HuH-7.5 (cell line): ENCODE data around the gene RAB3GAP1.

Experiments used
- DNase-seq: peaks from one replicate; pipeline ENCODE4 v3.0.0; 2011; ENCODE audit warnings: low spot score

Gene RAB3GAP1

DNA sequence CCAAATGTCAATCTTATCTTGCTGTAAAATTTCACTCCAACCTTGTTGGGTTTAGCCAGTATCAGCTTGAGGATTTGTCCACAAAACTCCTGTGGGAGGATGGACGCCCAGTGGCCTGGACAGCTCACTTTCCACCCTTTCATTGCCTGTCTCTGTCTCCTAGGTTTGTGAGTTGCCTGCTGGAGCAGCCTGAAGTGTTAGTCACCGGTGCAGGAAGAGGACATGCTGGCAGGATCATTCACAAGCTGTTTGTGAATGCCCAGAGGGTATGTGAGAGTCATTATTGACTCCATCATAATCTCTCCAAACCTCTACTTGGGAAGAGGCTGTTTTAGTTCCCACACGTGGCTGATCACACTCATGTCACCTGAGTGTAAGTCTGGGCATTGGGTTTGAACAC, 112.3 kb downstream of the RAB3GAP1 start:
- no peak for DNase-seq

DNA sequence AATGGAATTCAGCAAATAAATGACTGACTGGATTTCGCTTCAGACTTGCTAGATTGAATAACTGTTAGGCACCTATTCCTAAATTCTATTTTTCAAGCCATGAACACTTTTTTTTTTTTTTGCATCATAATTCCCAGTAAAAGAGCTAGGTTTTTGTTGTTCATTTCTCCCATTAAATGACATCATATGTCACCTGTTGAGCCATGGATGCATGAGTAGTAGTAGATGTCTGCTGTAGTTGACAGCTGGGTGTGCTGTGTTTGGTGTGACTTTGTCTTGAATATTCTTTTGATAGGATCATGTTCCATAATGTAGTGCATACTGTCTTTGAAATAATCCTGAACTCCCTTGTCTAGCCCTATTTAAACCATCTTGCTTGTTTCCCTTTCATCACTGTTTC, 115.2 kb downstream of the RAB3GAP1 start:
- no peak for DNase-seq

DNA sequence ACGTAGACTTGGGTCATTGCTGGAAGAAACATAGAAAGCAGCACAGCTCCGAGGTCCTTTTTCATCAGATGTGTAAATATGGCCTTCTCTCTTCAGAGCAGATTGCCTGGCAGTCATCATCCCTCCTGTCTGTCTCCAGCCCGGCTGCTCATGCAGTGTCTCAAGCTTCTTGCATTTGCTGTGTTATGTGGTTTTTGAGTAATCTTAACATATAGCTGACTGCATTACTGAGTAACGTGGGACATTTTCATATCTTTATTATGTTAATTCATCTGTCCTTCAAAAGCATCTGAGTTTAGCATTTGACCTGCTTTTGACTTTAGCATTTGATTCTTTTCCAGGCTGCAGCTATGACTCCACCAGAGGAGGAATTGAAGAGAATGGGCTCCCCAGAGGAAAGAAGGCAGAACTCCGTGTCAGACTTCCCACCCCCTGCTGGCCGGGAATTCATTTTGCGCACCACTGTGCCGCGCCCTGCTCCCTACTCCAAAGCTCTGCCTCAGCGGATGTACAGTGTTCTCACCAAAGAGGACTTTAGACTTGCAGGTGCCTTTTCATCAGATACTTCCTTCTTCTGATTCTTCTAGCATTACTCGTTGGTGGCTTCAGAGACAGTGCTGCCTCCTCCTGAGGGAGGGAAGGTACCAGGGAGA, 116.2 kb downstream of the RAB3GAP1 start:
- no peak for DNase-seq

DNA sequence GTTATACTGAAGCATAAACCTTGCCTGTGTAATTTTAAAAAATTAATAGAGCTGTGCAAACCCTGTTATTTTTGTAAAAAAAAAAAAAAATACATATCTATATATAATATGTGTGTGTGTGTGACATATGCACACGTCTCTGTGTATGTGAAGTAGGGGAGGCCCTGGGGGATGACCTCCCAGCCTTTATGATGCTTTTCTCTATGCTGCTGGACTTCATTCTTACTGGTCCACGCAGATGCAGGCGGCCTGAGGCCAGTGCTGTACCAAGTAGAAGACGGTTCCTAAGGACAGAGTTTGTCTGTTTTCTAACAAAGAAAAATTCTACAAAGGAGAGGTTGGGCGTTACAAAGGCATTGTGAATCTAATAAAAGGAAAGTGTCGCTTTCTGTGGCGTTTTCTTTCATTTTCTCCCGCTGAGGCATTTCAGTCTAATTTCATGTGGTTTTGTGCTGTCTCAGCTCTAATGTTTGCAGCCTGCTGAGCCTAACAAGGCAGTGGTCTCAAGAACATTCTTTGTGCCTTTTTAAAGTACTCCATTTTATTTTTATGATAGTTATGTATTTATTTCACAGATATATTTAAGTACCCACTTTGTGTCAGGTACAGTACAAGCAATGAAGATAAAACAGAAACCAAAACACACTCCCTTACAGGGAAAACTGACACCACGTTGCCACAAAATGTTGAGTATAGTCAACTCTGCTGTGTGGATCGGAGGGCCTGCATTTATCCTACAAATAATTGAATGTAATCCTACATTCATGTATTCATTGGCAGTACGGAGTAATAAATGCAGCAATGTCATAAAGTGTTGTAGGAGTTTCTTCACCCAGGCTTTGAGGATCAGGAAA, 118.0 kb downstream of the RAB3GAP1 start:
- no peak for DNase-seq

DNA sequence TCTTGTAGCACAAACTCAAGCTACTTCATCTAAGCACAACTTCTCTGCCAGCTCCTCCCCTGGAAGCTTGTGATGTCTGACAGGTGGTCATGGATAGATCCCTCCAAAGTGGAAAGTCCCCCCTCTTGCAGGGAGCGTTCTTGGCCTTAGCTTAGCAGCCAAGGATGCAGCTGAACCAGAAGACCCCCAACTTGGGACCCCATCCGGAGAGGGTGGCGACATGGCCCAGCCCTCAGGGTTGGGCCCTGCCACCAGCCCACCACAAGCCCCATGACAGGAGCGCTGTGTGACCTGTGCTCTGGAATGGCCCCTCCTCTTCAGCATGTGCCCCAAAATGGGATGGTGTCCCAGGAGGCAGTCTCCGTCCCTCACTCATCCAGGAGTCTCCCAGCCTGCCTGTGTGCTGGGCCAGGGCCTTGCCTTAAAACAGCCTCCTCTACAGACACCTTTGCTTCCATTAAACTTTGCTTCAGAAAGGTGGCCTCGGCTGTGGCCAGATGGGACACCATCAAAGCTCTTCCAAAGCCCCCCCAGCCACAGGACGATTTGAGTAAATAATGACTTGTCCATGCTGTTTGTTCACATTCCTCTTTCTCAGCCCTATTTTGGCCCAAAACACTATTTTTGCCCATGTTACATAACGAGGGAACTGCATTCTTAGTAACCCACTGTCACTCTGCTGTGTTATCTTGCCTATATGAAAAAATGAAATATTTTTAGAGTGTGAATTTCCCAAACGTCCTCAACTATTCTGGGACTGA, 122.1 kb downstream of the RAB3GAP1 start:
- DNase-seq, result no peak

DNA sequence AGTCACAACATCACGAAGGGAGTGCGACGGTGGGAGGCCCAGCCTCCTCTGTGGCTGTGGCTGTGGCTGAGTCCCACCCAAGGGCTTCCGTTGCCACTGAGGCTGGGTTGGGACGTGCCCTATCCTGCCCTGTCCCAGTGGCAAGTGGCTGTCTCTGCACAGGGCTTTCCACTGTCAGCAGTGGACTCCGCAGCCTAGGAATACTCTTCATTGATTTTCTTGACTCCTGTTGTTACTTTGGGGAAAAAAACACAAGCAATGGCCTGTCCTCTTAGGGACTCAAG, 122.7 kb downstream of the RAB3GAP1 start:
- no peak for DNase-seq

DNA sequence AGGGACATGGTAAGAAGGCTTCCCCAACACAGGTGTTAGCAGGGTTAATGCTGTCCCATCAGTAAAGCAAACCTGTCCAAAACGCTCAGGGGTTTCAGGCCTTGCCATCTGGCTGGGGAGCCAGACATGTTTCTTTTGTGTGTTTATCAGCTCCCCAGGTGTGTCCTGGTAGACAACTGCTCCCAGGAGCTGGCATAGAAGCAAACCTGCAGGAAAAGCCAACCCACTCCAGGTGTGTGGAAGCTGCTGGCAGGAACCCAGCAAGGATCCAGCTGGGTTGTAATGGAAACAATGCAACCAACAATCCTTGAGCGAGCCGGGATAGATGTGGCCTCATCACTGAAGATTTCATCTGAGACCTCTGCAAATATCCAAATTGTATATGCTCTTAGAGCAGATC, 123.1 kb downstream of the RAB3GAP1 start:
- no peak for DNase-seq

DNA sequence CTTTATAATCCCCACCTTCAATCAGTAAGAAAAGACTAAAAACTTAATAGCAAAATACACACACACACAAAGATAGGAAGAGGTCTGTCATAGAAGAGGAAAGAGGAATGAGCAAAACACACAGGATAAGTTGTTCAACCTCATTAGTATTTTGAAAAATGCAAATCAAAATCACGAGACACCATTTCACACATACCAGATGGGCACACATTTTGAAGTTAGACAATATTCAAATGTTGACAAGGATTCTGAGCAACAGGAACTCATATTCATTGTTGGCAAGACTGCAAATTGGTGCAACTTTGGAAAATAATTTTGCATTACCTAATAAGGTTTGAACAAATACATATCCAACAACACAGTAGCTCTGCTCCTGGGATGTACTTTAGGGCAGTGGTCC, 127.6 kb downstream of the RAB3GAP1 start:
- DNase-seq, result no peak

DNA sequence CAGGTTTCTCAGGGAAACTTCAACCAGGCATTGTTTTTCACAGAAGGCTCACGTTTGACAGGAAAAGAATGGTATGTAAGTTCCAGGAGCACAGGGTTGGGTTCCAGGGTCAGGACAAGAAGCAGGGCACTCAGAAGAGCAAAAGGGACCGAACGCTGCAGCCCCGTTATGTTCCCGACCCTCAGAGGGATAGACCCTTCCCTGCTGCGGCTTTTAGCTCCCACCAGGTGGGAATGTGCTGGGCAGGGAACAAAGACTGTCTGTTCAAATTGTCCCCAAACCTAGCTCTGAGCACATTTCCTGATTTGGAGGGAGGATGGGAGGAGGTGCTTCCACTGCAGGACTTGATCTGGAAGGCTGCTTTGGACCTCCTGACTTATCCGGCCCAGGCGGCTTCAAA, 130.1 kb downstream of the RAB3GAP1 start:
- DNase-seq, result no peak

DNA sequence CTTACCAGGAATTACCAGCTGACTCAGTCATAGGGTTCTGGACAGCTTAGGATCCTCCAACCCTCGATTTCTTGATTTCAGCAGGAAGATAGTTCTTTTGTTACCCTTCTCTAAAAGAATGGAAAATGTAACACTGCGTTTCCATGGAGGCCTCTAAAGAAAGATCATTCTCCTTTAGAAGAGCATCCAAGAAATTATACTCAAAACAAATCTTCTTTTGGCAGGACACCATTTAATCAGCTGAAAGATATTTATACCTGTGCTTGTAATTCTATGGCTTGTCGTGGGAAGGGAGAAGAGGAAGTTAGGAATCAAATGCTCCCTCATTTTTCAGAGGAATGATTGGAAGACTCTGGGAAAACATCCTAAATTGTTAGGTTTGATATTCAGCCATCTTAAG, 130.5 kb downstream of the RAB3GAP1 start:
- no peak for DNase-seq

DNA sequence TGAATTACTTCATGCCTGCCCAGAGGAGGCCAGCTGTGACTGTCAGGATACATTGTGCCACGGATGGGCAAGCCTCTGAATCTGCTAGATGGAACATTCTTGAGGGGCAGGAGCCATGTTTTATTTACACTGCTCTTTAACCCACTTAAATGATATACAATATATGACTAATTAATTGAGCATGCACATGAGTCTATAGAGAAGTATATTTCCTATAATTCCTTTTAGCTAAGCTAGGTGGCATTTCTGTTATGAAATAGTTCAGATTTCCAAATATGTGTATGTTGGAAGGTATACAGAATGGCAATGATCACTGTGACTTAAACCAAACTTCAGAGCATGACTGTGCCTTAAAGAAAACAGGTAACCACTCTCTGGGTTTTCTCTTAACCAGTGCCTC, 131.7 kb downstream of the RAB3GAP1 start:
- DNase-seq, result no peak

DNA sequence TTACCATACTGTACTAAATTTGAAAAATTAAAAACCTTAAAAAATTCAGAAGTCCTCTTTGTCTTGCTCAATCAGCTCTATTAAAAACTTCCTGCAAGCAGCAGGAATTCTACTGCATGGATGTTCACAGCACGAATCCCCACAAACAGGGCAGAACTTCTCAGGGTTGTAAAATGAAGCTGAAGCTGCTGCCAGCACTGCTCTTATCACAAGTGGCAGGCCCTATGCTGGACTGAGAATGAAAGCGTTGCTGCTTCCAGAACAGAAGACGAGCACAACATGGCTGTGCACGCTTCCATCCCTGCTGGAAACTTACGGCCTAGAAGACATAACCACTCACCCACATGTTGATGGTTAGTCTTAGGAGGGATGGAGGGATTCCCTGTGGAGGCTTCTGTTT, 134.0 kb downstream of the RAB3GAP1 start:
- DNase-seq, result no peak

DNA sequence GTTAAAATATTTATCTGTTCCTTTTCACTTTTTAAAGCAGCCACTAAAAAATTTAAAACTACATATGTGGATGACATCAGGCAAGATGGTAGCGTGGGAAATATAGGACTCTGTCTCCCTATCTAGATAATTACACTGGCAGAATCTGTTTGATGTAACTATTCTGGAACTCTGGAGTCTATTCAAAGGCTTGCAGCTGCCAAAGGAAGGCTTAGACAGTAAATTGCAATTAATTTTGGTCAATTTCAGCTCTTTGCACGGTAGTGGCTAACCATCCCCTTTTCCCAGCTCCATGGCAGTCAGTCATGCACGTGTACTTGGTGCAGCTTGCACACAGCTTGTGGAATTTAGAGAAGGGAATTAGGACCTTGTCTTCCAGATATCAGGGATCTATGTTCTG, 135.2 kb downstream of the RAB3GAP1 start:
- no peak for DNase-seq

DNA sequence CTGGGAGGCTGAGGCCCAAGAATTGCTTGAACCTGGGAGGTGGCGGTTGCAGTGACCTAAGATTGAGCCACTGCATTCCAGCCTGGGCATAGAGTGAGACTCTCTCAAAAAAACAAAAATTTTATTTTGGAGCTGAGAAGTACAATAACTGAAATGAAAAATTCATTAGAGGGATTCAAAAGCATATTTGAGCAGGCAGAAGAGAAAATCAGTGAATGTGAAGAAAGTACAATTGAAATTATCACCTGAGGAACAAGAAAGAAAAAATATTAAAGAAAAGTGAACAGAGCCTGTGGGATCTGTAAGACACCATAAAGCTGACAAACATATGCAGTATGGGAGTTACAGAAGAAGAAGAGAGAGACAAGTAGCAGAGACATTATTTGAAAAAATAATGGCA, 137.1 kb downstream of the RAB3GAP1 start:
- DNase-seq, result no peak

DNA sequence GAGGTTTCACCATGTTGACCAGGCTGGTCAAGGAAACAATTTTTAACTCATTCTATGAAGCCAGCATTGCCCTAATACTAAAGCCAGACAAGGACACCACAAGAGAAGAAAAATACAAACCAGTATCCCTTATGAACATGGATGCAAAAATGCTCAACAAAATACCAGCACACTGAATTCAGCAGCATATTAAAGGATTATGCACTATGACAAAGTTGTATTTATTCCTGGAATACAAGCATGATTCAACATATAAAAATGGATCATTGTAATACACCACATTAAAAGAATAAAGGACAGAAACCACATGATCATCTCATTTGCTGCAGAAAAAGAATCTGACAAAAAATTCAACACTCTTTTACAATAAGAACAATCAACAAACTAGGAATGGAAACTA, 138.7 kb downstream of the RAB3GAP1 start:
- no peak for DNase-seq

DNA sequence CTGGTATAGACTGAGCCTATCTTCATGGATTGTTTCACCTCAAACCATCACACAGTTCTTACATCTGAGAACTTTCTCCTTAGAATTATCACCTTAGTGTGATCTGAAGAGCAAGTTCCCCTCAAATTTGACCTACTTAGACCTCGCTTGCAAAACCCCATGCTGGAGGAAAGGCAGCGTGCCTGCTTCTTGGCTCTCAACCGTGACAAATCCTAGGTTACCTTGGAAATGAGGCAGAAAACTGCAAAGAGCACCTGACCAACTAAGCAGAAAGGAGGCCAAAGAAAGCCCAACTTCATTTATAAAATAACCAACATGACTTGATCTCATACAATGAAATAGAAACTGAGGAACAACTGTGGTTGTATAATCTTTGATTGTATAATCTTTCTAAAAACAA, 146.4 kb downstream of the RAB3GAP1 start:
- DNase-seq, result no peak

DNA sequence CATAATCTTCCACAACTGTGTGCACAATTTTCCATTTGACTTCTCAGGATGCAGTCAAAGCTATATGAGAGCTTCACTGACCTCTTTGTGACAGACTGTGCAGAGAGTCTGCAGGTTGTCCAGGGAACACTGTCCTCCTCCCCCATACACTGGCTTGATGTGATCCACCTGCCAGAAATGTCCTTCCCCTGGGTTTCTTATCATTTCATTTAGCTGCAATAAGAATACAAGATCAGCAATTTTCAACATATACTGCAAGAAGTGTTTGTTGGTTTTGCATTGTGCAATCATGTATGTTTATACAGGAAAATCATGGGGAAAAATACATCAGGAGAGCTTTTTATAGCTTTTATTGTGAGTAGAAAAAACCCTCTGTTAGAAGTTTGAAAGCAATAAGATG, 150.7 kb downstream of the RAB3GAP1 start:
- DNase-seq, result no peak

DNA sequence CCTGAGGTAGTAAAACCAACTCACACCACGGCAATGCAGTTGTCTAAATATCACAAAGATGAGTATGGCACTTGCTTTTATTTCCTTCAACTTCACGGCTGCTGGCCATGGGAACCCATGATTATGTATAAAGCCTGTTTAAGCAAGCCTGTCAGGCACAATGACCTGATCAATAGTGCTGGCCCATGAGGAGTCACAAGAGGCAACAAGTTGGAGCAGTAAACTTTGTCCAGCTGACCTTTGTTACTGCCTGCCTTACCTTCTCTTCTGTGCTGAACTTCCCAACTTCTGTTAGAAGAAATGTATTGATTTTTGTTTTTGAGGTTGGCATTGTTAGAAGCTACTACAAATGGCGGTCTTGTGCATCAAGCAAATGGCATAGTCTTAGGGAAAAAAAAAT, 151.9 kb downstream of the RAB3GAP1 start:
- no peak for DNase-seq

DNA sequence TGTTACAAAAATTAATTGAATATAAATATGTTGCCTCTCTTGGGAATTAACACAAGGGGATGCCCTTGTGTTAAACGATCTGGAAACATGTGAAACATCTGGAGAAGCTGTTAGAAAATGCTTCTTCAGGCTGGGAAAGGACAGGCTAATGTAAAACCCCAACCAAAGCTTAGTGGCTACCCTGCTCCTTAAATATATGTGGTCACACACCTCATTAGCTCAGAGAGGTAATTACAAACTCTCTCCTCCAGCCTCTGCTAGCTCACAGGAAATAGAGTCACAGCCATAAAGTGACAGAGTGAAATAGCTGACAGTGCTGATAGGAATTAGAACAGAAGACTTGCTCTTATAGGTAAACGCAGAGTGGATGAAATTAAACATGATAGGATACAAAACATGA, 155.9 kb downstream of the RAB3GAP1 start:
- no peak for DNase-seq

DNA sequence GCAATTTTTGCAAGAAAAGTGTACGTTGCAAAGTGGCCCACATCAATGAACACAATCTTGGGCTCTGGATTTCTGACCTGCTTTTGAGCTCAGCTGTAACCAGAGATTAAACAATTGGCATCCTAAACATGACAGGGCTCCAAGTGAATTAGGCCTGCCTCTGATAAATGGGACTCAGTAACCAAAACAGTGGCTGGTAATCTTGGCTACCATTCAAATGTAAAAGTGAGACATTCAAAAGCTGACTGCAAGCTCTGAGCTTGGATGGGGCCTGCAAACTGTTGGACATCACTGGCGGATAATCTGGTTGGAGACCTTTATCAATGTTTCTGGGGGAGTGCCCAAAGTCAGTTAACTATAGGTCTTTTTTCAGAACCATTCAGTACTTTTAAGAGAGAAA, 160.7 kb downstream of the RAB3GAP1 start:
- DNase-seq, result no peak

DNA sequence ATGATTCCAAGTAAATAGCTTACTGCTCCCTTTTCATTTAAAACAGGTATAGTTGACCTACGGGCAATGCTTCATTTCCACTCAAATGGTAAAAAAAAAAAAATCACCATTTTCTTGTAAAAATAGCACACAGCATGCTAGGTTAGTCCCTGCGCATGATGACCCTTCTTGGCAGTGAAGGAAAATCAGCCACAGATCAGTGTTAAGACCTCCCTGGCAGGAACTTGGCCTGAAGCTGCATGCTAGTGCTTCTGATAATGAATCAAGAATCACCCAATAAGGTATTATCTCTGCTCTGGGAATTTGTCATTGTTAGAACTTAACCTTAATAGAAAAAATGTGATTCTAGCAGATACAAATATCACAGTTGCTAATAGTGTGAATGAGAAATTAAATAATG, 166.3 kb downstream of the RAB3GAP1 start:
- no peak for DNase-seq

DNA sequence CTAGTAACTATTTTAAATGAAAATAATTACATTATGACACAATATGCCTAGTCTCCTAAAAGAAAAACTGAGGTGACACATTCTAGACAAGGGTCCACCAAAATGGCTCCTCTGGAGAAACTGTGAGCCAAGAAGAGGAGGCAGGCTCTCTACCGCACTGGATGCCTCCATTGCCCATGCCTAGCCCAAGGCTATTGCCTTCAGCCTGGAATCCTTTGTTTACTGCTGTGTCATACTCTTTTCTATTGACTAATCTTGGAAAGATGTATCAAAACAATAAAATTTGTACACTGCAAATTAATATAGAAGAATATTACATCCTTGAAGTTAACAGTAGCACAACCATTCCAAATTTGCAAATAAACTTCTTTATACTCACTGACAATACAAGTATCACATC, 167.1 kb downstream of the RAB3GAP1 start:
- no peak for DNase-seq
